GM12878 (cell line): ENCODE results near the gene CLEC1A. TPM values are rescaled to one million over a fixed set of nuclear protein-coding genes. Genes with fewer than 3 reads are reported as not detected.

ENCODE experiments used
- ATAC-seq: fragments of 200-7000 bp; cut with Tn5 transposase; 3 replicates; pipeline ENCODE4 v1.9.1; 2020; ENCODE audit warnings: mild to moderate bottlenecking, moderate library complexity
- BruUV-seq: library from RNA; stranded (reverse); fragments of 400-500 nt; replicated peaks from 2 replicates; lab custom pipeline; 2021; lab: Mats Ljungman, UMichigan
- CTCF ChIA-PET: fragments of 300-600 bp; sonication (Branson Sonifier 250); formaldehyde crosslinking; extraction: SDS; loops from one replicate; lab custom pipeline; 2021; ENCODE audit warnings: inconsistent platforms; lab: Yijun Ruan, JAX
- POLR2A ChIA-PET: fragments of 350-600 bp; formaldehyde crosslinking; extraction: SDS; loops from one replicate; lab custom pipeline; 2021; ENCODE audit warnings: inconsistent platforms; lab: Charles Lee
- RAD21 ChIA-PET: fragments of 300-600 bp; sonication (Branson Sonifier 250); formaldehyde crosslinking; loops from one replicate; lab custom pipeline; 2023; ENCODE audit warnings: antibody characterized with exemption; ENCODE audit not compliant: unreplicated experiment; lab: Charles Lee
- SMC1A ChIA-PET: fragments of 300-600 bp; sonication (Branson Sonifier 250); formaldehyde crosslinking; loops from one replicate; lab custom pipeline; 2023; ENCODE audit not compliant: unreplicated experiment, uncharacterized antibody; lab: Charles Lee
- DNase-seq: peaks from one replicate; pipeline ENCODE4 v3.0.0-alpha.2; 2011; ENCODE audit warnings: low read depth, low spot score
- FAIRE-seq: peaks from 3 replicates; lab custom pipeline; 2011; peaks lifted over from hg19 to GRCh38; lab: Jason Lieb, UNC
- H2AFZ ChIP-seq: 2 replicates; pipeline ENCODE4 v1.6.0; 2011; ENCODE audit warnings: low read depth, low read length, control low read depth; ENCODE audit not compliant: control insufficient read depth
- H3K27ac ChIP-seq: 2 replicates; pipeline ENCODE4 v1.5.1; 2011; ENCODE audit warnings: control low read depth; ENCODE audit not compliant: control insufficient read depth, insufficient read depth
- H3K27me3 ChIP-seq, 2 experiments: replicated peaks in 1 of 2; 2 replicates each; pipeline versions ENCODE4 v1.6.0 to v1.6.1; 2011; ENCODE audit warnings: low read length in 1 of 2; ENCODE audit not compliant: control insufficient read depth in 2 of 2, insufficient read depth in 2 of 2
- H3K36me3 ChIP-seq, 2 experiments: 2 replicates each; pipeline ENCODE4 v1.5.1; 2011; ENCODE audit warnings: low read length in 1 of 2; ENCODE audit not compliant: control insufficient read depth in 2 of 2, insufficient read depth in 2 of 2
- H3K4me1 ChIP-seq: 2 replicates; pipeline ENCODE4 v1.6.1; 2011; ENCODE audit warnings: mild to moderate bottlenecking, low read length, moderate library complexity, mixed read lengths; ENCODE audit not compliant: control insufficient read depth, insufficient read depth
- H3K4me2 ChIP-seq: 2 replicates; pipeline ENCODE4 v1.6.0; 2011; ENCODE audit warnings: control low read depth; ENCODE audit not compliant: control insufficient read depth, insufficient read depth
- H3K4me3 ChIP-seq: fragments of 200-600 bp; sonication (generic); 2 replicates; pipeline ENCODE4 v1.5.1; 2016
- H3K79me2 ChIP-seq: 2 replicates; pipeline ENCODE4 v1.6.0; 2011; ENCODE audit warnings: low read length; ENCODE audit not compliant: control insufficient read depth, insufficient read depth
- H3K9ac ChIP-seq: 2 replicates; pipeline ENCODE4 v1.8.0; 2011; ENCODE audit warnings: low read length, control low read depth, mixed read lengths; ENCODE audit not compliant: control insufficient read depth, insufficient read depth
- H3K9me3 ChIP-seq: replicated peaks from 3 replicates; pipeline ENCODE4 v1.5.1; 2011; ENCODE audit warnings: mild to moderate bottlenecking, low read length; ENCODE audit not compliant: control insufficient read depth, insufficient read depth
- H4K20me1 ChIP-seq: 2 replicates; pipeline ENCODE4 v1.6.0; 2011; ENCODE audit not compliant: control insufficient read depth, insufficient read depth
- CUX1 ChIP-seq: IDR thresholded peaks from 2 replicates; pipeline ENCODE4 v1.6.1; 2012; ENCODE audit warnings: improper control_type of control experiment, low read depth, low read length; ENCODE audit not compliant: insufficient replicate concordance
- ETV6 ChIP-seq, 2 experiments: fragments of 450-650 bp in 1 of 2; IDR thresholded peaks in 1 of 2; conservative IDR thresholded peaks in 1 of 2; 2 replicates each; pipeline ENCODE4 v1.6.1; 2014; ENCODE audit warnings: antibody characterized with exemption in 1 of 2, borderline replicate concordance in 1 of 2, low read depth in 1 of 2, mild to moderate bottlenecking in 1 of 2, moderate library complexity in 1 of 2
- HDGF ChIP-seq: fragments of 450-650 bp; IDR thresholded peaks from 2 replicates; pipeline ENCODE4 v1.6.1; 2016; ENCODE audit warnings: antibody characterized with exemption
- POLR2AphosphoS5 ChIP-seq: IDR thresholded peaks from 2 replicates; pipeline ENCODE4 v1.6.1; 2011; ENCODE audit warnings: mild to moderate bottlenecking, low read length, inconsistent platforms
- SP1 ChIP-seq: IDR thresholded peaks from one replicate; pipeline ENCODE4 v1.6.1; 2011; ENCODE audit warnings: low read depth, low read length
- WGBS: methylation state at CpG from one replicate; pipeline ENCODE4 v1.1.6; 2016; ENCODE audit warnings: low lambda C conversion rate; ENCODE audit not compliant: insufficient replicate concordance, insufficient coverage; ENCODE audit errors: missing lambda C conversion rate; 5-methylcytosine and 5-hydroxymethylcytosine counted together
- in situ Hi-C: fragments of 300-500 bp; cut with MboI; formaldehyde crosslinking; loops from 9 replicates; pipeline ENCODE4 v1.14.3; 2018; ENCODE audit warnings: mixed read lengths
- intact Hi-C: fragments of 100-400 bp; cut with micrococcal nuclease; formaldehyde crosslinking; loops from one replicate; pipeline ENCODE4 v1.14.2; 2022; ENCODE audit not compliant: unreplicated experiment
- polyA plus RNA-seq, 11 experiments: library from polyadenylated mRNA; depleted of rRNA in 4 of 11; unstranded in 6 of 11; stranded (reverse) in 5 of 11; fragments of >200 nt; fragmentation: Nextera tagmentation in 4 of 11; fragmentation: Illumina TruSeq in 1 of 11; extraction: Ambion mirVana in 4 of 11; extraction: Trizol in 1 of 11; gene quantifications; 1 replicate in 1 of 11; 2 replicates in 10 of 11; pipeline versions ENCODE4 v1.2.1 to v1.2.3, GENCODE V29; 2011 to 2016; ENCODE audit warnings: inconsistent platforms in 2 of 11, missing spikeins in 2 of 11, low read depth in 1 of 11
- total RNA-seq, 4 experiments: library from RNA; depleted of rRNA in 3 of 4; stranded (reverse); fragments of >200 nt in 3 of 4; fragmentation: Illumina TruSeq in 1 of 4; extraction: Trizol in 1 of 4; gene quantifications; 2 replicates each; pipeline versions ENCODE4 v1.2.1 to v1.2.3, GENCODE V29; 2013 to 2021
- TF ChIP-seq, protein P1 (sequence below): fragments of 150-350 bp; IDR thresholded peaks from 2 replicates; pipeline ENCODE4 v1.6.1; 2016; ENCODE audit warnings: low read depth, low read length

CLEC1A gene
- total and polyA plus RNA-seq, 10 of the 15 experiments (the other 5 are each of a cell fraction or from before 2014, with no cell fraction given), result not detected

- Histone ChIP-seq H4K20me1 (no peaks in the 10 kb centered on the region), H3K4me1 (no peaks in the 10 kb centered on the region), H3K27ac (no peak overlapping the region), H3K79me2 (no peaks in the 10 kb centered on the region), H2AFZ (no peak overlapping the region), H3K9ac (no peak overlapping the region), H3K36me3 (no peaks in the 10 kb centered on the region), H3K4me3 (no peak overlapping the region), H3K9me3 (no peaks in the 10 kb centered on the region; the same call in 2 of the 3 replicates), H3K4me2 (no peak overlapping the region), H3K27me3 (no peaks in the 10 kb centered on the region; a peak in 1 of 4 replicates)
- CTCF ChIA-PET, result no interaction called here
- no peak for FAIRE-seq
- POLR2A ChIA-PET, result no interaction called here
- TF ChIP-seq, protein P1, sequence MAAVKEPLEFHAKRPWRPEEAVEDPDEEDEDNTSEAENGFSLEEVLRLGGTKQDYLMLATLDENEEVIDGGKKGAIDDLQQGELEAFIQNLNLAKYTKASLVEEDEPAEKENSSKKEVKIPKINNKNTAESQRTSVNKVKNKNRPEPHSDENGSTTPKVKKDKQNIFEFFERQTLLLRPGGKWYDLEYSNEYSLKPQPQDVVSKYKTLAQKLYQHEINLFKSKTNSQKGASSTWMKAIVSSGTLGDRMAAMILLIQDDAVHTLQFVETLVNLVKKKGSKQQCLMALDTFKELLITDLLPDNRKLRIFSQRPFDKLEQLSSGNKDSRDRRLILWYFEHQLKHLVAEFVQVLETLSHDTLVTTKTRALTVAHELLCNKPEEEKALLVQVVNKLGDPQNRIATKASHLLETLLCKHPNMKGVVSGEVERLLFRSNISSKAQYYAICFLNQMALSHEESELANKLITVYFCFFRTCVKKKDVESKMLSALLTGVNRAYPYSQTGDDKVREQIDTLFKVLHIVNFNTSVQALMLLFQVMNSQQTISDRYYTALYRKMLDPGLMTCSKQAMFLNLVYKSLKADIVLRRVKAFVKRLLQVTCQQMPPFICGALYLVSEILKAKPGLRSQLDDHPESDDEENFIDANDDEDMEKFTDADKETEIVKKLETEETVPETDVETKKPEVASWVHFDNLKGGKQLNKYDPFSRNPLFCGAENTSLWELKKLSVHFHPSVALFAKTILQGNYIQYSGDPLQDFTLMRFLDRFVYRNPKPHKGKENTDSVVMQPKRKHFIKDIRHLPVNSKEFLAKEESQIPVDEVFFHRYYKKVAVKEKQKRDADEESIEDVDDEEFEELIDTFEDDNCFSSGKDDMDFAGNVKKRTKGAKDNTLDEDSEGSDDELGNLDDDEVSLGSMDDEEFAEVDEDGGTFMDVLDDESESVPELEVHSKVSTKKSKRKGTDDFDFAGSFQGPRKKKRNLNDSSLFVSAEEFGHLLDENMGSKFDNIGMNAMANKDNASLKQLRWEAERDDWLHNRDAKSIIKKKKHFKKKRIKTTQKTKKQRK, result no peak
- TF ChIP-seq SP1 (no peak), CUX1 (no peak), POLR2AphosphoS5 (no peak), HDGF (no peak), ETV6 (conservative IDR thresholded peaks at IDR 0.05 in 1 of 2, IDR thresholded peaks at IDR 0.05 in 1 of 2; ENCODE audit: borderline replicate concordance in 1 of 2, low read depth in 1 of 2) (no peak)
- in situ Hi-C loops, result no loop called here
- BruUV-seq, result no TSS peak
- ATAC-seq, result no peak
- no peak for DNase-seq
- under 1% methylated on average over 7 of the region's 7 CpGs for WGBS
- intact Hi-C loops, result no loop called here
- SMC1A ChIA-PET, result no interaction called here
- RAD21 ChIA-PET, result no interaction called here
These were observed 22.5 kb upstream of the CLEC1A start for GRCh38 chr12:10121278-10121677.
